Activated CD8-positive, alpha-beta memory T cell treated with anti-CD3 and anti-CD28 coated beads for 4 hours (primary cell): ENCODE measurements around the gene TAB3.
"Not testable (repeated sequence)": the region's sequence is repeated elsewhere in the genome, so short reads cannot be mapped to it uniquely, and the experiment has no call there.

ENCODE experiments used
- DNase-seq, 2 donors: peaks; one replicate each; pipeline ENCODE4 v3.0.0-alpha.2; 2020; ENCODE audit warnings: low read depth in 2 of 2

The TAB3 gene

GRCh38 chrX:30819080-30819479 is 70.0 kb downstream of the TAB3 start:
- DNase-seq = no peak

GRCh38 chrX:30816079-30816478 is 73.0 kb downstream of the TAB3 start:
- no peak for DNase-seq

DNA sequence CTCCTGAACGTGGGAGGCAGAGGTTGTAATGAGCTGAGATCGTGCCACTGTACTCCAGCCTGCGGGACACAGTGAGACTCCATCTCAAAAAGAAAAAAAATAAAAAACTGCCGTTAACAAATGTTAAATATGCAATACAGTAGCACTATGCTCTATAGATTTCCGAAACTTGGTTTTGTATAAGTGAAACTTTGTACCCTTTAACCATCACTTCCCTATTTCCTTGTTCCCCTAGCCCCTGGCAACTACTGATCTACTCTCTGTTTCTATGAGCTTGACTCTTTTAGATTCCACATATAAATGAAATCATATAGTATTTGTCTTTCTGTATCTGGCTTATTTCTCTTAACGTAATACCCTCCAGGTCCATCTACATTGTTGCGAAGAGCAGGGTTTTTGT is 74.1 kb downstream of the TAB3 start:
- no peak for DNase-seq

GRCh38 chrX:30812326-30812725 is 76.7 kb downstream of the TAB3 start:
- no peak for DNase-seq

GRCh38 chrX:30806187-30806728 is 82.8 kb downstream of the TAB3 start:
- DNase-seq = no peak

DNA sequence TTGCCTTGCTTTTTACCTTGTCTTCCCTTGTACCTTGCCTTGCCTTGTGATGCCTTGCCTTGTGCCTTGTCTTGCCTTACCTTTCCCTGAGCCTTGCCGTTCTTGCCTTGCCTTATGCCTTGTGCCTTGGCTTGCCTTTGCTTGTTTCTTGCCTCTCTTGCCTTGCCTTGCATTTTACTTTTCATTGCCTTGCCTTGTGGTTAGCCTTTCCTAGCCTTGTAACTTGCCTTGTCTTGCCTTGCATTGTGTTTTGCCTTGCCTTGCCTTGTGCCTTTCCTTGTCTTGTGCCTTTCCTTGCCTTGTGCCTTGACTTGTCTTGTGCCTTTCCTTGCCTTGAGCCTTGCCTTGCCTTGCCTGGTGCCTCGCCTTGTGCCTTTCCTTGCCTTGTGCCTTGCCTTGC is 84.6 kb downstream of the TAB3 start:
- no peak for DNase-seq

GRCh38 chrX:30800901-30801300 is 88.2 kb downstream of the TAB3 start:
- DNase-seq = no peak

DNA sequence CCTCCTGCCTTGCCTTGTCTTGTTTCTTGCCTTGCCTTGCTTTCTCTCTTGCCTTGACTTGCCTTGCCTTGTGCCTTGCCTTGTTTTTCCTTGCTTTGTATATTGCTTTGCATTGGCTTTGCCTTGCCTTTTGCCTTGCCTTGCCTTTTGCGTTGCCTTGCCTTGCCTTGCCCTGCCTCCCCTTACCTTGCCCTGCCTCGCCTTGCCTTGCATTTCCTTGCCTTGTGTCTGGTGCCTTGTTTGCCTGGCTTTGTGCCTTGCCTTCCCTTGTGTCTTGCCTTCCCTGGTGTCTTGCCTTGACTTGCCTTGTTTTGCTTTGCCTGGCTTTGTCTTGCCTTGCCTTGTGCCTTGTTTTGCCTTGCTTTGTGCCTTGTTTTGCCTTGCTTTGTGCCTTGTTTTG is 89.7 kb downstream of the TAB3 start:
- no peak for DNase-seq

- no peak for DNase-seq
Observed at GRCh38 chrX:30798810-30799209, 90.2 kb downstream of the TAB3 start.

- not testable (repeated sequence) for DNase-seq
Observed at GRCh38 chrX:30797301-30797700, 91.8 kb downstream of the TAB3 start.

- no peak for DNase-seq
Observed at GRCh38 chrX:30795981-30796958, 92.8 kb downstream of the TAB3 start.

DNA sequence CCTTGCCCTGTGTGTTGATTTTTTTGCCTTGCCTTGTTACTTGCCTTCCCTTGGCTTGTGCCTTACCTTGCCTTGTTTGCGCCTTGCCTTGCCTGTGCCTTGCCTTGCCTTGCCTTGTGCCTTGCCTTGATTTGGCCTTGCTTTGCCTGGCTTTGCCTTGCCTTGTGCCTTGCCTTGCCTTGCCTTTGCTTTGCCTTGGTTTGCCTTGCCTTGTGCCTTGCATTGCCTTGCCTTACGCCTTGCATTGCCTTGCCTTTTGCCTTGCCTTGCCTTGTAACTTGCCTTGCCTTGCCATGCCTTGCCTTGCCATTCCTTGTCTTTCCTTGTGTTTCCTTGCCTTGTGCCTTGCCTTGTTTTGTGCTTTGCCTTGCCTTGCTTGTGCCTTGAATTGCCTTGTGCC is 94.6 kb downstream of the TAB3 start:
- no peak for DNase-seq

DNA sequence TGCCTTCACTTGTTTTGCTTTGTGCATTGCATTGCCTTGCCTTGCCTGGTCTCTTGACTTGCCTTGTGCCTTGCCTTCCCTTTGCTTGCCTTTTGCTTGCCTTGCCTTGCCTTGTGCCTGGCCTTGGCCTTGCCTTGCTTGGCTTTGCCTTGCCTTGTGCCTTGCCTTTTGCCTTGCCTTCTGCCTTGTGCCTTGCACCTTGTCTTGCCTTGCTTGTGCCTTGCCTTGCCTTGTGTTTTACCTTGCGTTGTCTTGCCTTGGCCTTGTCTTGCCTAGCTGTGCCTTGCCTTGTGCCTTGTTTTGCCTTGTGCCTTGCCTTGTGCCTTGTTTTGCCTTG is 95.3 kb downstream of the TAB3 start:
- DNase-seq = no peak

DNA sequence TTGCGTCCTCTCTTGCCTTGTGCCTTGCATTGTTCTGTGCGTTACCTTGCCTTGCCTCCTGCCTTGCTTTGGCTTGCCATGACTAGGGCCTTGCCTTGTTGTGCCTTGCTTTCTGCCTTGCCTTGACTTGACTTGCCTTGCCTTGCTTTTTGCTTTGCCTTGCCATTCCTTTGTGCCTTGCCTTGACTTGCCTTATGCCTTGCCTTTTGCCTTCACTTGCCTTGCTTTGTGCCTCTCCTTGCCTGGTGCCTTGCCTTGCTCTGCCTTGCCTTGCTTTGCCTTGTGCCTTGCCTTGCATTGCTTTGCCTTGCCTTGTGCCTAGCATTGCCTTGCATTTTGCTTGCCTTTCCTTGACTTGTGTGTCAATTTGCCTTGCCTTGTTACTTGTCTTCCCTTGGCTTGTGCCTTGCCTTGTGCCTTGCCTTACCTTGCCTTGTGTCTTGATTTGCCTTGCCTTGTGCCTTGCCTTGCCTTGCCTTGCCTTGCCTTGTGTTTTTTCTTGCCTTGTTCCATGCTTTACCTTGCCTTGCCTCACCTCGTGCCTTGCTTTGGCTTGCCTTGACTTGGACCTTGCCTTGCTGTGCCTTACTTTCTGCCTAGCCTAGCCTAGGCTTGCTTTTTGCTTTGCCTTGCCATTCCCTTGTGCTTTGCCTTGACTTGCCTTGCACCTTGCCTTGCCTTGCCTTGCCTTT is 95.8 kb downstream of the TAB3 start:
- DNase-seq = no peak

- DNase-seq = no peak
Observed at GRCh38 chrX:30791296-30792278, 97.5 kb downstream of the TAB3 start.

DNA sequence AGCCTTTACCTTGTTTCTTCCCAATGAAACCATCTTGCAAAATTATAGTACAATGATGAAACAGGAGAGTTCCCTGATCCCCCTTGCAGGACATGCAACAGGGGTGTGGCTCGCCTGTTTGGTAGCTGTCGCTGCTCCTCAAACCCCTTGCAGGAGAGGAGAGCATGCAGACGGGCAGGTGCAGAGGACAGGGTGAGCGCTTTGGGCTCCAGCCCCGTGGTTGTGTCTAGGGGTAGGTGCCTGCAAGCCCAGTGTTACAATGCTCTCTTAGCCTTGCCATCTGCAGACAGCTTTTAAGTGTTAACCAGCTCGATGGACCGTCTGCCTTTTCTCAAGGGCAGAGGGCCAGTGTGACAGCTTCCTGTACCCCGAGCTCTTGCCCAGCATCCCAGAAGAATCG is 102.0 kb downstream of the TAB3 start:
- DNase-seq = no peak

- no peak for DNase-seq
Observed at GRCh38 chrX:30786374-30786773, 102.7 kb downstream of the TAB3 start.

- DNase-seq = no peak
Observed at GRCh38 chrX:30781711-30782444, 107.2 kb downstream of the TAB3 start.

DNA sequence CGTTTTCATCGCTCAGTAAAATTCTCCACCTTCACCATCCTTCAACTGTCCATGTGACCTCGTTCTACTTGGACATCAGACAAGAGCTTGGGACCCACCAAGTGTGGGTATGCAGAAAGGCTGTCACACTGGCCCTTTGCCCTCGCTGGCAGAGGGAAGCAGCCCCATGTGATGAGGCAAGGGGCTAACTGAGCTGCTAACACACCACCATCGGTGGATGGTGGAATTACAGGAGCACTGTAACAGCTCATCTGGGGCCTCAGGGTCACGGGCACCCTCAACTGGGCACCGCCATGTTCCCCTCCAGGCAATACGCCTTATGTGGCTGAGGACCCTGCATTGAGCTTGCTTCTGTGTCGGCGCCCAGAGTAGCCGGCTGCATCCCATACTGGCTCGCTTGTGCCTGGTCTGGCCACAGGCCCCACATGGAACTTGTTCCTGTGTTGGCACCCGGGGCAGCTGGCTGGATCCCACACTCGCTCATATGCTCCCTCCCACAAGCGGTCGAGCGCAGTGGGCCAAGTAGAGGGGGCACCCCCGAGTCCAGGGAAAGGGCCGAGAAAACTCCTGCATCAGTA is 109.5 kb downstream of the TAB3 start:
- no peak for DNase-seq

DNA sequence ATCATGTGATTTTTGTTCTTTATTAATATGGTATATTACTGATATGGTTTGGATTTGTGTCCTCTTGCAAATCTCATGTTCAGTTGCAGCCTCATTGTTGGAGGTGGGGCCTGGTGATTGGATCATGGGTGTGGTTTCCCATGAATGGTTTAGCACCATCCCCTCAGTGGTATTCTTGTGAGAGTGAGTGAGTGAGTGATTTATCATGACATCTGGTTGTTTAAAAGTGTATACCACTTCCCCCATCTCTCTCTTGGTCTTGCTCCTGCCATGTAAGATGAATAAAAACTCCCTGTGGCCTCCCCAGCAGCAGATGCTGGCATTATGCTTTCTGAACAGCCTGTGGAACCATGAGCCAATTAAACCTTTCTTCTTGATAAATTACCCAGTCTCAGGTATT is 111.5 kb downstream of the TAB3 start:
- DNase-seq = no peak
